Kidney epithelial cell (primary cell): ENCODE results near the gene SYNC. TPM values are rescaled to one million over a fixed set of nuclear protein-coding genes. Genes with fewer than 3 reads are reported as not detected.
"Not testable (repeated sequence)": the region's sequence is repeated elsewhere in the genome, so short reads cannot be mapped to it uniquely, and the experiment has no call there.

Source experiments
- DNase-seq: peaks from one replicate; pipeline ENCODE4 v3.0.0-alpha.2; 2010; ENCODE audit warnings: low read depth
- H3K27me3 ChIP-seq: 2 replicates; pipeline ENCODE4 v1.6.0; 2011; ENCODE audit warnings: low read length; ENCODE audit not compliant: control insufficient read depth, insufficient read depth
- H3K36me3 ChIP-seq: 2 replicates; pipeline ENCODE4 v1.5.1; 2011; ENCODE audit warnings: low read length; ENCODE audit not compliant: control insufficient read depth, insufficient read depth
- H3K4me3 ChIP-seq: 2 replicates; pipeline ENCODE4 v1.5.1; 2011; ENCODE audit warnings: low read depth, mild to moderate bottlenecking, control low read depth, low read length
- CTCF ChIP-seq: IDR thresholded peaks from 2 replicates; pipeline ENCODE4 v1.5.1; 2011; ENCODE audit warnings: mild to moderate bottlenecking, moderate library complexity, low read length, control low read depth, inconsistent platforms; ENCODE audit not compliant: insufficient read depth, poor library complexity, severe bottlenecking
- total RNA-seq: library from RNA; depleted of rRNA; stranded (reverse); fragments of >200 nt; gene quantifications from 2 replicates; pipeline ENCODE4 v1.2.3, GENCODE V29; 2015

Gene SYNC
- total RNA-seq, 1 donor from 2014 or later: 3.8 TPM

- Histone ChIP-seq H3K36me3 (no peaks in the 10 kb centered on the region), H3K4me3 (no peak overlapping the region), H3K27me3 (no peaks in the 10 kb centered on the region)
- TF ChIP-seq CTCF: no peak
- DNase-seq: no peak
Observed at GRCh38 chr1:32644426-32644825, 58.1 kb downstream of the SYNC start.

- H3K27me3 ChIP-seq, DNase-seq, H3K4me3 ChIP-seq, H3K36me3 ChIP-seq: not testable (repeated sequence)
Observed at GRCh38 chr1:32642292-32642827, 60.2 kb downstream of the SYNC start.

- Histone ChIP-seq H3K4me3 (no peak overlapping the region), H3K27me3 (no peaks in the 10 kb centered on the region), H3K36me3 (no peaks in the 10 kb centered on the region)
- TF ChIP-seq CTCF: no peak
- no peak for DNase-seq
Observed at GRCh38 chr1:32639489-32640075, 63.0 kb downstream of the SYNC start.

GRCh38 chr1:32636914-32637645, 65.5 kb downstream of the SYNC start:
- Histone ChIP-seq H3K4me3 (no peak overlapping the region), H3K27me3 (no peaks in the 10 kb centered on the region), H3K36me3 (no peaks in the 10 kb centered on the region)
- TF ChIP-seq CTCF: no peak
- DNase-seq: no peak

- TF ChIP-seq CTCF: no peak
- Histone ChIP-seq H3K27me3 (no peaks in the 10 kb centered on the region), H3K36me3 (no peaks in the 10 kb centered on the region), H3K4me3 (no peak overlapping the region)
- no peak for DNase-seq
Observed at GRCh38 chr1:32635508-32636277, 66.9 kb downstream of the SYNC start.

GRCh38 chr1:32632829-32633228, 69.7 kb downstream of the SYNC start:
- H3K36me3 ChIP-seq: no peaks in the 10 kb centered on the region
- TF ChIP-seq CTCF: no peak
- no peak for DNase-seq
- no peak overlapping the region for H3K4me3 ChIP-seq
- no peaks in the 10 kb centered on the region for H3K27me3 ChIP-seq

- DNase-seq, H3K27me3 ChIP-seq, H3K36me3 ChIP-seq, H3K4me3 ChIP-seq: not testable (repeated sequence)
Observed at GRCh38 chr1:32630173-32630572, 72.4 kb downstream of the SYNC start.
